Measurements from ENCODE around the gene BLCAP. TPM values are rescaled to one million over a fixed set of nuclear protein-coding genes. Genes with fewer than 3 reads are reported as not detected.

BLCAP gene
- total RNA-seq, 4 donors from 2014 or later: 66.4 to 104 (median 78.1) TPM

- Histone ChIP-seq H3K27me3 (peaks cover 0 to 98% (median 0%) of the 10 kb centered on the region in 4 donors), H3K4me1 (peaks cover 0 to 17% (median 10%) of the 10 kb centered on the region in 3 donors), H3K27ac (no peak overlapping the region), H3K36me3 (no peaks in the 10 kb centered on the region), H3K4me3 (no peak overlapping the region), H3K9me3 (no peaks in the 10 kb centered on the region)
- no peak for DNase-seq
- WGBS, 2 donors: 42 to 75% methylated on average over 4 of the region's 5 CpGs
- no peak for TF ChIP-seq POLR2A (IDR thresholded peaks at IDR 0.05)
- TF ChIP-seq, protein P1, sequence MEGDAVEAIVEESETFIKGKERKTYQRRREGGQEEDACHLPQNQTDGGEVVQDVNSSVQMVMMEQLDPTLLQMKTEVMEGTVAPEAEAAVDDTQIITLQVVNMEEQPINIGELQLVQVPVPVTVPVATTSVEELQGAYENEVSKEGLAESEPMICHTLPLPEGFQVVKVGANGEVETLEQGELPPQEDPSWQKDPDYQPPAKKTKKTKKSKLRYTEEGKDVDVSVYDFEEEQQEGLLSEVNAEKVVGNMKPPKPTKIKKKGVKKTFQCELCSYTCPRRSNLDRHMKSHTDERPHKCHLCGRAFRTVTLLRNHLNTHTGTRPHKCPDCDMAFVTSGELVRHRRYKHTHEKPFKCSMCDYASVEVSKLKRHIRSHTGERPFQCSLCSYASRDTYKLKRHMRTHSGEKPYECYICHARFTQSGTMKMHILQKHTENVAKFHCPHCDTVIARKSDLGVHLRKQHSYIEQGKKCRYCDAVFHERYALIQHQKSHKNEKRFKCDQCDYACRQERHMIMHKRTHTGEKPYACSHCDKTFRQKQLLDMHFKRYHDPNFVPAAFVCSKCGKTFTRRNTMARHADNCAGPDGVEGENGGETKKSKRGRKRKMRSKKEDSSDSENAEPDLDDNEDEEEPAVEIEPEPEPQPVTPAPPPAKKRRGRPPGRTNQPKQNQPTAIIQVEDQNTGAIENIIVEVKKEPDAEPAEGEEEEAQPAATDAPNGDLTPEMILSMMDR (IDR thresholded peaks at IDR 0.05): no peak
- intact Hi-C loops (cut with DNase I): no loop called here
These were observed 39.1 kb upstream of the BLCAP start for GRCh38 chr20:37566590-37567330.

DNA sequence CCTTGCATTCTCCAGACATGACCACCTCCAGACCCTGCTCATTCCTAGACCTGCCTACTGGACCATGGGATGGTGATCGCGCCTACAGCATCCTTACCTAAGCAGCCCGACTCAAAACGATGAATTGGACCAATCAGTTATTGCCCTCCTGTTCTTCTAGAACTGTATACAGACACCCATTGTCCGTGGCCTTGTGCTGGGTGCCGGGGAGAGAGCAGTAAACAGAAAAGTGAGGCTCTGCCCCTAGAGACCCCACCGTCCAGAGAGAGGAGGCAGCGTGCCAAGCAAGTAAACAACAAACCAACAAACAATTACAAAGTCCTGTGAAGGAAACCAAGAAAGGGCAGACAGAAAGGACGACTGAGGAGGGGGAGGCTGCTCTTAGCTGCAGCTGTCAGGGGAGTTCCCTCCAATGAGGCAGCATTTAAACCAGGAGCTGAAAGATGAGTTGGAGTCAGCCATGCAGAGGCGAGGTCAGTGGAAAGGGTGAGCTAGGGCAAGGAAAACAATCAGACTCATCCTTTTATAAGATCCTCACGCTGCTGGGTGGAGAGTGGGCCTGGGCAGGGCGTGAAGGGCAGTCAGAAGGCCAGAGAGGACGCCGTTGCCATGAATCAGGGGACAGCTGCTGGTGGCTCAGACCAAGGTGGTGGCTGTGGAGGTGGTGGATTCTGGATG is 37.6 kb upstream of the BLCAP start:
- Histone ChIP-seq H3K27me3 (peaks cover 0 to 91% (median 0%) of the 10 kb centered on the region in 4 donors), H3K27ac (no peak overlapping the region), H3K9me3 (no peaks in the 10 kb centered on the region), H3K36me3 (no peaks in the 10 kb centered on the region), H3K4me1 (peaks cover 0 to 17% (median 10%) of the 10 kb centered on the region in 3 donors), H3K4me3 (no peak overlapping the region)
- intact Hi-C loops (cut with DNase I): no loop called here
- DNase-seq: no peak
- TF ChIP-seq, protein P1 (IDR thresholded peaks at IDR 0.05): no peak
- no peak for TF ChIP-seq POLR2A (IDR thresholded peaks at IDR 0.05)
- 70% methylated on average over 8 to 14 of the region's 14 CpGs for WGBS, 2 donors

DNA sequence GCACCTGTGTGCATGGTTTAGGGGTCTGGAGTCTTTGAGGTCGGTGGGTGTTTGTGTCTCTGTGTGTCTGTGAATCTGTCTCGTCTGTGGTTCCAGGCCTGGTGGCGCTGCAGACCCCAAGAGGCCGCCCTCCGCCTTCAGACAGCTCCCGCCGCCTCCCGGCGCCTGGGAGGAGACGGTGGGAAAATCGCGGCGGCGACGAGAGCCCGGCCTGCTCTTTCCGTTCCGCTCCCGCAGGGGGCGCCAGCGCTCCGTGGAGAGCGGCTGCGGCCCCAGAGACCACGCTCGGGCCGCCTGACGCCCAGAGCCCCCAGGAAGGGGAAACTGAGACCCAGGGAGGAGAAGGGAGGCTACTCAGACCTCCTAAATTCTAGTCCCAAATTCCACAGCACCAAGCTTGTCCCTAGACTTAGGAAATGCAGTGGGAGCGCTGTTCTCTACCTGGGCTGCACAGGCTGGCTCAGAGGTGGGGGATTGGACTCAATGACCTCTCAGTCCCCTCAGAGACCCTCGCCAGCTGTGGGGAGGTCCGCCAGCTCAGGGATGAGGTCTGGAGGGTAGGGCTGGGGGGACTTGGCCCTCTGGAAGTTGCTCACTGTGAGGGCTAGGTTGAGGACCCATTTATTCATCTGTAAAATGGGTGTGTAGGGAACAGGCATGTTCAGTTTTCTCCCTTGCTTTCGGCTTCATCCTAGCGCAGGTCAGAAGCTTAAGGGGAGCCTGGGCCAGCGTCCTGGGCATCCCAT is 36.9 kb upstream of the BLCAP start:
- intact Hi-C loops (cut with DNase I): loop anchor here (5.0 kb wide), 1 partner anchor 428 kb away; no protein-coding TSS in a partner anchor
- no peak for DNase-seq
- Histone ChIP-seq H3K4me3 (peak overlapping the region in 1 of 4 donors; percentile 23), H3K36me3 (no peaks in the 10 kb centered on the region), H3K27ac (no peak overlapping the region), H3K9me3 (no peaks in the 10 kb centered on the region), H3K27me3 (peaks cover 0 to 90% (median 0%) of the 10 kb centered on the region in 4 donors), H3K4me1 (peaks cover 0 to 17% (median 10%) of the 10 kb centered on the region in 3 donors)
- WGBS, 2 donors: 33 to 49% methylated on average over 1 to 6 of the region's 34 CpGs
- TF ChIP-seq POLR2A (IDR thresholded peaks at IDR 0.05): no peak
- TF ChIP-seq, protein P1 (IDR thresholded peaks at IDR 0.05): peak; percentile 69 to 90 (median 84)

- intact Hi-C loops (cut with DNase I): loop anchor here (5.0 kb wide), 1 partner anchor 428 kb away; no protein-coding TSS in a partner anchor
- Histone ChIP-seq H3K27me3 (peaks cover 0 to 86% (median 0%) of the 10 kb centered on the region in 4 donors), H3K4me1 (peaks cover 0 to 17% (median 10%) of the 10 kb centered on the region in 3 donors), H3K27ac (no peak overlapping the region), H3K4me3 (no peak overlapping the region), H3K36me3 (no peaks in the 10 kb centered on the region), H3K9me3 (no peaks in the 10 kb centered on the region)
- TF ChIP-seq, protein P1 (IDR thresholded peaks at IDR 0.05): no peak
- TF ChIP-seq POLR2A (IDR thresholded peaks at IDR 0.05): no peak
- no peak for DNase-seq
- WGBS, 2 donors: 39 to 60% methylated on average over 2 to 4 of the region's 19 CpGs
These were observed 36.3 kb upstream of the BLCAP start for GRCh38 chr20:37564016-37564387.
